PFSK-1 (cell line): ENCODE data around the gene KDM5A.

Experiments used
- POLR2AphosphoS5 ChIP-seq: IDR thresholded peaks from 2 replicates; pipeline ENCODE4 v1.6.1; 2012; ENCODE audit warnings: low read depth, mild to moderate bottlenecking, control low read depth, low read length, moderate library complexity
- SIN3A ChIP-seq: IDR thresholded peaks from 2 replicates; pipeline ENCODE4 v1.6.1; 2012; ENCODE audit warnings: mild to moderate bottlenecking, low read length, moderate library complexity, borderline replicate concordance; ENCODE audit not compliant: insufficient read depth
- TAF1 ChIP-seq: IDR thresholded peaks from 2 replicates; pipeline ENCODE4 v1.6.1; 2012; ENCODE audit warnings: low read length, control low read depth, borderline replicate concordance; ENCODE audit not compliant: insufficient read depth

GRCh38 chr12:332581-333205, 56.4 kb downstream of the KDM5A start:
- no peak for TF ChIP-seq POLR2AphosphoS5
- no peak for TF ChIP-seq SIN3A
- TF ChIP-seq TAF1 = no peak
